Measurements from ENCODE around the gene RABGAP1L.
"Not testable (repeated sequence)": the region's sequence is repeated elsewhere in the genome, so short reads cannot be mapped to it uniquely, and the experiment has no call there.

RABGAP1L gene

GRCh38 chr1:174247472-174247871, 88.2 kb downstream of the RABGAP1L start:
- DNase-seq = no peak

GRCh38 chr1:174248041-174248440, 88.7 kb downstream of the RABGAP1L start:
- DNase-seq = no peak

- not testable (repeated sequence) for DNase-seq
These were observed 97.1 kb downstream of the RABGAP1L start for GRCh38 chr1:174256386-174256785.

GRCh38 chr1:174258148-174258550, 98.8 kb downstream of the RABGAP1L start:
- peak; percentile 72 for DNase-seq

GRCh38 chr1:174262349-174263241, 103.3 kb downstream of the RABGAP1L start:
- DNase-seq = peak; percentile 63

GRCh38 chr1:174265282-174265681, 106.0 kb downstream of the RABGAP1L start:
- no peak for DNase-seq

GRCh38 chr1:174266476-174266875, 107.2 kb downstream of the RABGAP1L start:
- DNase-seq = no peak

- no peak for DNase-seq
These were observed 107.8 kb downstream of the RABGAP1L start for GRCh38 chr1:174266991-174267612.

GRCh38 chr1:174269989-174270651, 110.8 kb downstream of the RABGAP1L start:
- no peak for DNase-seq

- no peak for DNase-seq
These were observed 113.9 kb downstream of the RABGAP1L start for GRCh38 chr1:174273190-174273589.

- no peak for DNase-seq
These were observed 114.5 kb downstream of the RABGAP1L start for GRCh38 chr1:174273776-174274175.

- no peak for DNase-seq
These were observed 115.1 kb downstream of the RABGAP1L start for GRCh38 chr1:174274452-174274851.

GRCh38 chr1:174274884-174275283, 115.6 kb downstream of the RABGAP1L start:
- no peak for DNase-seq

- no peak for DNase-seq
These were observed 116.8 kb downstream of the RABGAP1L start for GRCh38 chr1:174276087-174276486.

GRCh38 chr1:174284052-174284451, 124.7 kb downstream of the RABGAP1L start:
- DNase-seq = no peak

GRCh38 chr1:174286042-174286441, 126.7 kb downstream of the RABGAP1L start:
- DNase-seq = no peak

GRCh38 chr1:174289644-174290310, 130.5 kb downstream of the RABGAP1L start:
- DNase-seq = no peak

- DNase-seq = no peak
These were observed 131.7 kb downstream of the RABGAP1L start for GRCh38 chr1:174291059-174291458.

GRCh38 chr1:174296309-174296708, 137.0 kb downstream of the RABGAP1L start:
- no peak for DNase-seq

GRCh38 chr1:174297351-174297750, 138.0 kb downstream of the RABGAP1L start:
- no peak for DNase-seq

- DNase-seq = no peak
These were observed 142.2 kb downstream of the RABGAP1L start for GRCh38 chr1:174301295-174302077.

GRCh38 chr1:174308604-174309003, 149.3 kb downstream of the RABGAP1L start:
- DNase-seq = no peak

Measured in hematopoietic multipotent progenitor cell treated with erythropoietin and hydrocortisone succinate and interleukin-3 and kit ligand, for 8 days (in vitro differentiated cells).